Stimulated activated CD4-positive, alpha-beta T cell treated with anti-CD3 and anti-CD28 coated beads, Interleukin-4, amount 100 ng/mL, for 1 hour (primary cell): ENCODE data around the gene RWDD4.
"Not testable (repeated sequence)": the region's sequence is repeated elsewhere in the genome, so short reads cannot be mapped to it uniquely, and the experiment has no call there.

Experiments used
- DNase-seq: peaks from one replicate; pipeline ENCODE4 v3.0.0-alpha.2; 2020

Gene RWDD4

DNA sequence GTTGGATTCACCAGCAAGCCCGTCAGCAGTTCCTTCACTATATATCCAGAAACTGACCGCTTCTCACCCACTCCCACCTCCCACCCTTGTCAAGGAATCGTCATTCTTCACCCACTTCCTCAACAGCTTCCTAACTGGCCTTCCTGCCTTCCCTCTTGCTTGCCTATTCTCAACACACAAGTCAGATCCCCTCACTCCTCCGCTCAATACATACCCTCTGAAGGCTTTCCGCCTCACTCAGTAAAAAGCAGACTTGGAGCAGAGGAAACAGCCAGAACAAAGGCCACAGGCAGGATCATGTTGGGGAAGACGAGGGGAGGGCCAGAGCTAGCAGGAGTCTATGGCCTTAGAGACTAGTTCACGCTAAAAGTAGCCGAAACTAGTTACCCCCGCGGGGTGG, 23.7 kb downstream of the RWDD4 start:
- DNase-seq, result no peak

DNA sequence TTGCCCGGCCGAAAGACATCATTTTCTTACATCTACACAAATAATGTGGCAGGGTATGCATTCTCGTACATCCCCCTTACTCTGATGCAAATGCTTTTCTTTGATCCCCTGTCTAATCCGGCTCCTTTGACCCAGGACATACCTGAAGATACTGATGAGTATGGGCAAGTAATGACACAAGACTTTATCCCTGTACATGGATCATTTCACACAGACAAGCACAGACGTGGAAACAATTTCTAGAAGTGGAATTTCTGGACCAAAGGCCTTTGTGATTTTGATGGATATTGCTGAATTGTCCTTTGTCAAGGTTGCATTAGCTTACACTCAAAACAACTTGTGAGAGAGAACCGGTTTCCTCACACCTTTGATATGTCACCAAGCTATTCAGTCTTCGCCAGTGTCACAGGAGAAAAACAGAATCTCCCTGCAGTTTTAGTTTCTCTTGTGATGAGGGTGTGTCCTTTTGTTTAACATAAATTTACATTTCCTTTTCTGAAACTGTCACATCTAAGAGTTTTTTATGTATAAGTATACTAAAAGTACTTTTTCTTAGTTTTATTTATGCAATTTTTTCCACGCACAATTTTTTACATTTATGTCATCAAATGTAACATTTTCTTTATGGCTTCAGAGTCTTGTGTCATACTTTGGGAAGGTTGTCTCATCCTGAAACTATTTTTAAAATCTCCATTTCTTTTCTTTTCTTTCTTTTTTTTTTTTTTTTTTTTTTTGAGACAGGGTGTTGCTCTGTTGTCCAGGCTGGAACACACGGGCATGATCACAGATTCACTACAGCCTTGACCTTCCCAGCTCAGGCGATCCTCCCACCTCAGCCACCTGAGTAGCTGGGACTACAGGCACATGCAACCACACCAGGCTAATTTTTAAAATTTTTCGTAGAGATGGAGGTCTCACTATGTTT, 25.2 kb downstream of the RWDD4 start:
- no peak for DNase-seq

DNA sequence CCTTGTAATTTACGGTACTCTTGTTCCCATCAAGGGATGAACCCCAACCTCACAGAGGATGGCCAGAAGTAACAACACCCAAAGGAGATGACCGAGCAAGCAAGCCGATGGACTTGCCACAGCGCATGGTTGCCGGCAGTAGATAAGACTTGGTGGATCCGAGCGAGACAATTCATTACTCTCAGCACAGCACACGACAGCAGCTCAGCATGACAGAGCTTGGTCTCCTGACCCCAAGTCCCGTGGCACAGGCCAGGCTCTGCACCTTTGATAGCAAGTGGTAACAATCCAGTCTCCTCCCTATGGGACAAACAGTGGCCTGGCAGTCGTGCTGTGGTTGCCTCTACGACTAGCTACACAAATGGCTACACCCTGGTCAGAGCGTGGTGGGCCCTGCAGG, 26.3 kb downstream of the RWDD4 start:
- DNase-seq, result no peak

DNA sequence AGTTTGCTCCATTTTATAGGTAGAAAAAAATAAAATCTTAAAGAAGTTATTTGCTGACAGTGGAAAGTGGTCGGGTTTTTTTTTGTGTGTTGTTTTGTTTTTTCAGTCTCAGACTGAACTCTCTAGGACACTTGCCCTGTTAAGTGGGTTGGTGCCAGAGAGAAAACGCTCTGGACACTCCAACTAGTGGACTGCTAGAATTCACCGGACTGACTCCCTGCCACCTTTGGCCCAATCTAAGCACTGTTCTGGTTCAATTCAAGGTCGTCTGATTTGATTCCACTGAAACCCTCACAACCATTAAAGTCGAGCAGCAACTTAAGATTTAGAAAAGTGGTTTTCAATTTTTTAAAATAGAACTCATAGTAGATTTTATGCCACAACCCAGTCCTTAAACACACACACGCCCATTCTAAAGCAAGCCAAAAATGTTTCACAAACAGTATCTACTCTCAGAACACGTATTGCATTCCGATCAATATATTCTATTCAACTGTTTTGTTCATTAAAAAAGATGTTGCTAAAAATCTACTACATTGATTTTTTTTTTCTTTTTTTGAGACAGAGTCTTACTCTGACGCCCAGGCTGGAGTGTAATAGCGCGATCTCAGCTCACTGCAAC, 27.3 kb downstream of the RWDD4 start:
- DNase-seq, result no peak

DNA sequence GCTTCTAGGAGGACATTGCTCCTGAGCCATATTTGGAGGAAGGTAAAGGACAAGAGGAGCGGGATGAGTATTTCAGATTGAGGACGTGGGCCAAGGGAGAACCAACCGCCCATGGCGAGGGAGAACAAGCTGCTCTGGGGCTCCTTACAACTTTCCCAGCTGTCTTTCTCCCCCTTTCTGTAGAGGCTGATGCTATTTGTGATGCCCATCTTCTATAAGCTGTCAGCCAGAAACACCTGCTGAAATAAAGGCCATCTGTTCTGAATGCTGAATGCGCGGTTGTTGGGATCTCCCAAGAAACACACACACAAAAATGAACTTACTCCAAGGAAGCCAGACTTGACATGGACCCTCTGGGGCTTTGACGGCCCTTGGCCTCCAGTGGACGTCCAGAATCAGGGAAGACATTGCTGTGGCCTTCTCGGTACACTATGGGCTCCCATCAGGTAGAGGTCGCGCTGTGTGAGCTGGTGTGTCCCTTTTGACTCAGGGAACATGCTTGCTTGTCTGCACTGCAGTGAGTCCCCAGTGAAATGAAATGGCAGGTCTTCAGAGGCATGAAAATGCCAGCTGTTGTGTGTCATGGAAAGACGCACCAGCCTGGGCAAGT, 30.9 kb downstream of the RWDD4 start:
- DNase-seq, result no peak

DNA sequence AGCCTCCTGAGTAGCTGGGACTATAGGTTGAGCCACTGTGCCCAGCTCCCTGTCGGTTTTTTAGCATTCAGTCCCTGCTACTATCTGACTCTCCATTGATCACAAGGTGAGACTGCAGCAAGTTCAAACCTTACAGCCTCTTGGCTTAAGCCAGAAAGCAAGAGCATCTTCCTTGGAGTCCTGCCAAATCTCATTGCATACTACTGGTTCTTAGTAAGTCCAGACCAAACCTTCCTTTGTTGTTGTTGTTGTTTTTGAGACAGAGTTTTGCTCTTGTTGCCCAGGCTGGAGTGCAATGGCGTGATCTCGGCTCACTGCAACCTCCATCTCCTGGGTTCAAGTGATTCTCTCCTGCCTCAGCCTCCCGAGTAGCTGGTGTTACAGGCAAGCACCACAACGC, 31.7 kb downstream of the RWDD4 start:
- not testable (repeated sequence) for DNase-seq

DNA sequence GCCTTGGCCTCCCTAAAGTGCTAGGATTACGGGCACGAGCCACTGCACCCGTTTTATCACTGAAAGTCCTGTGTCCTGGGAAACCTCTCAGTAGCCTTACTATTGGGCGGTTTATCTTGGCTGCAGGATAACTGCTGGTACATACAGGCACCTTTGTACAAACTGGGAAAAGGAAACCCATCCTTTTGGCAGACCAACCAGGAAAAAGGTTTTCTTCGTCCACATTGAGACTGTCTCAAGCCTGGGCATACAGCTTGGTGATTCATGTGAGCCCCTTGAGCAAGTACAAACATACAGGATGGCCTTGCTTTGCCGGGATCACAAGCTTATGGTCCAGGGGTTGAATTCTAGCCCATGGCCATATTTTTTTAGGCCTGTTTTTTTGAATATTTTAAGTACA, 32.8 kb downstream of the RWDD4 start:
- no peak for DNase-seq

DNA sequence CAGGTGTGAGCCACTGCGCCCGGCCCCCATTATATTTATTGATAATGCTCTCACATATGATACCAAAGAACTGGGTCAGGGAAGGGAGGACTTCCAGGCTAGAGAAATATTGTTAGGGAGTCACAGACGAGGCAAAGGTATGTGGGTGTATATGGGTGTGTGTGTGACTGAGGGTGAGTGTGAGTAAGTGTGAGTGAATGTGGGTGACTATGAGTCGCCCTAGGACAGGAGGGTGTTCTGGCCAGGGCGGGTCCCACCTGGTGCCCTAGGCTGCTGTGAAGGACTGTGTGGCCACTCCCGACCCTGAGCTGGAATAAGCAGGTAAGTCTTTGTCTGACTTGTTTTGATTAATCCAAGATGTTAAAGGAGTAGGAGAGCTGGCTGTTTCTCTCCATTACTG, 34.4 kb downstream of the RWDD4 start:
- DNase-seq, result no peak

DNA sequence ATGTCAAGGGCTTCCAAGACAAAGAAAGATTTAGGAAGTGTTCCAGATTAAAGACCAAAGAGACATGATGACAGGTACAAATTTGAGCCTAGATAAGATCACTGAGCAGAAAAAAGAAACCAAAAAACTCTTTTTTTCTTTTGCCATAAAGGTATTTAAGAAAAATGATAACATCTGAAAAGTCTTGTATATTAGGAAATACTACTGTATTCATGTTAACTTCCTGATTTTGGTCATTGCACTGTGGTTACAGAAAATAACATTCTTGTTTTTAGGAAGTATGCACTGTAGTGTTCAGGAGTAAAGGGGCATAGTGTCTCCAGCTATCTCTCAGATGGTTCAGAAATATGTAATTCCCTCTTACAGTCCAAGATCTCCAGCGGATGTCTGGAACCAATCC, 37.1 kb downstream of the RWDD4 start:
- DNase-seq, result no peak

DNA sequence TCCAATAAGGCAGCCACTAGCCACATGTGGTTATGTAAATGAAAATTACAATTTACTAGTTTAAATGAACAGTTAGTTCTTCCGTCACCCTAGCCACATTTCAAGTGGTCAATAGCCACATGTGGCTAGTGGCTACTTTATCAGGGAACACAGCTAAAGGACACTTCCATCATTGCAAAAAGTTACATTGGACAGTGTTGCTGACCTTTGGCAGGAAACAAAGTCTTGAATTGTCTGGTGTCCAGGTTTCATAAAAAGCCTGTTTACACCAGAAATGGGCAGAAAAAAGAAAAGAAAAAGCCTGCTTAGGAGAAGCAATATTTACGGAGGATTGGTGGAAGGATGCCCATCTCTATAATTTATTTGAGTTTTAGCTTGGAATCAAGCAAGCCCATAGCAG, 38.6 kb downstream of the RWDD4 start:
- no peak for DNase-seq

DNA sequence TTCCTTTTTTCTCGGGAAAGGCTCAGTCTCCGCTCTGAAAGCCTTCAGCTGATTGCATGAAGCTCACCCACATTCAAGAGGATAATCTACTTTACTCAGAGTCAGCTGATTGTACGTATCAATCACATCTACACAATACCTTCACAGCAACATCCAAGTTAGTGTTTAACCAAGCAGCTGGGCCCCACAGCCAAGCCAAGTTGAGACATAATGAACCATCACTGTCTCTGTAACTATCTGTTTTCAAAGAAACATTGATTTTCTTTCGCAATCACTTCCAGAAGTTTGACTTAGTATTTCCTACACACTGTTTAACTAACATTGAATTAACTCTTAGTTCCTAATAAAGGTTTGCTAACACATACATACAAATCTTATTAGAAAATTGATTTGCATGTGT, 40.3 kb downstream of the RWDD4 start:
- DNase-seq, result no peak

DNA sequence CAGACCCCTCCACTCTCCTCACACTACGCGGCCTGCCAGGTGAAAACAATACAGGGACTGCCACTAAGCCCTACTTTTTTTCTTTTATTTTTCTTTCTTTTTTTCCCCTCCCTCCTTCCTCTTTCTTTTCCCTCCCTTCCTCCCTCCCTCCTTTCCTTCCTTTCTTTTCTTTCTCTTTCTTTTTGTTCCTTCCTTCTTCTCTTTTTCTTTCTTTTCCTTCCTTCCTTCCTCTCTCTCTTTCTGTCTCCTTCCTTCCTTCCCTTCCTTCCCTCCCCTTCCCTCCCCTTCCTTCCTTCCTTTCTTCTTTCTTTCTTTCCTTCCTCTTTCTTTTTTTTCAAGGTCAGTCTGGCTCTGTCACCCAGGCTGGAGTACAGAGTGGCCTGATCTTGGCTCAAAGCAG, 41.9 kb downstream of the RWDD4 start:
- no peak for DNase-seq

DNA sequence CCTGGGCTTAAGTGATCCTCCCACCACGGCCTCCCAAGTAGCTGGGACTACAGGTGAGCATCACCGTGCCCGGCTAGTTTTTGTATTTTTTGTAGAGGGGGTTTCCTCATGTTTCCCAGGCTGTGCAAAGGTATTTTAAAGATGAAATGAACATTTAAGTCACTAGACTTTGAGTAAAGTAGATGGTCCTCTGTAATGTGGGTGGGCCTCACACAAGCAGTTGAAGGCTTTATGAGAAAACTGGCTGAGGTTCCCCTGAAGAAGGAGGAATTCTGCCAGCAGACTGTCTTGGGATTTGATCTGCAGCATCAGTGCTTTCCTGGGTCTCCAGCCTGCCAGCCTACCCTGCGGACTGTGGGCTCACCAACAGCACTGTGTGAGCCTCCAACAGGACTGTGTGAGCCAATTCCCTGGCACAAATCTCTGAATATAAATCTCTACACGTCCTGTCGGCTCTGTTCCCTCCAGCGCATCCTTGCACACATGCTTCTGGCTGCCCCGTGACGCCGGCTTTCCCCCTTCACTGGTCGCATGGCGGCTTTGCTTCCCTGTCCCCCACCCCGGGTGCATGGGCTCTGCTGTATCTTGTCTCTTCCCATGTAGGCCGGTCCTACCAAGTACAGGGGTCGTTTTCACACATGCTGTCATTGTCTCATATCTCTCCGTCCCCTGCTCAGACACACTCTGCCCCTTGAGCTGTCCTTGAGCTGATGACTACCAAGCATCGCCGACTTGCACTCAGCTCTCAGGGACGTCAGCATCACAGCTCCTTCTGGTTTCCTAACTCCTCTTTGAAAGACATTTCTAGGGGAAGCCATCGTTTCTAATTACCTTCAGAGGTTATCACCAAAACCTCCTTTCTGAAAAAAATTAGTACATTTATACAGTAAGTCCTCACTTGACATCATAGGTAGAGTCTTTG, 46.4 kb downstream of the RWDD4 start:
- no peak for DNase-seq

DNA sequence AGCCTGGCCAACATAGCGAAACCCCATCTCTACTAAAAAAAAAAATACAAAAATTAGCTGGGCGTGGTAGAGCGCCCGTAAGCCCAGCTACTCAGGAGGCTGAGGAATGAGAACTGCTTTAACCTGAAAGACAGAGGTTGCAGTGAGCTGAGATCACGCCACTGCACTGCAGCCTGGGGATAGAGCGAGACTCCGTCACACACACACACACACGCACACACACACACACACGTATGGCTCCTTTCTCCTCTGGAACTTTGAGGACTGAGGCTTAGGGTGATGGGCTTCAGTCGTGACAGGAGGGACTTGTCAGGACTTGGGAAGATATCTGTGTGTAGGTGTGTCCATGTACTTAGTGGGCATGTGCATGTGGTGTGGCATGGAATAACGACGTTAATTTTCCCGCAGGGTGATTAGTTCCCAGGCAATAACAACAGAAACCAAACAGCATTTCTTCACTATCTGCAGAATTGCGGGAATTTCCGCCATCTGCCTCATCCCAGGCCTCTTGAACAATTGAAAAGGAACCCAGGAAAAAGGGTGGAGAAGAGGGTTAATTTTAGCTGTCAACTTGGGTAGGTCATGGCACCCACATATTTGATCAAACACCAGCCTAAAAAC, 47.7 kb downstream of the RWDD4 start:
- DNase-seq, result no peak

DNA sequence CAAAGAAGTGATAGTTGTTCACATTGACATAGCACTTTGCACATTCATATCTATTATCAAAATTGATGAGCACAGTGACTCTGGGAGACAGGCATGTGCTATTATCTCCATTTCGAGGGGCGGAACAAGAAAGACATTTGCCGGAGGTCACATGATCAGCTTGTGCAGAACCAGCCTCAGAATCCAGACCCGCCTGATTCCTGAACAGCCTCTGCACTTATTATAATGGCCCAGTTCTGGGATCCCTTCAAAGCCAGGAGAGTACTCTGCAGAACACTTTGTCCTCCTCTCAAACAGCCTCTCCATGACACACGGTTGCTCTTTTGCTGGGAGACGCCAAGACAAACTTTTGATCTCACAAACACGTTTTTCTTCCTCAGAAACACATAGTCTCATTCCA, 48.4 kb downstream of the RWDD4 start:
- no peak for DNase-seq

DNA sequence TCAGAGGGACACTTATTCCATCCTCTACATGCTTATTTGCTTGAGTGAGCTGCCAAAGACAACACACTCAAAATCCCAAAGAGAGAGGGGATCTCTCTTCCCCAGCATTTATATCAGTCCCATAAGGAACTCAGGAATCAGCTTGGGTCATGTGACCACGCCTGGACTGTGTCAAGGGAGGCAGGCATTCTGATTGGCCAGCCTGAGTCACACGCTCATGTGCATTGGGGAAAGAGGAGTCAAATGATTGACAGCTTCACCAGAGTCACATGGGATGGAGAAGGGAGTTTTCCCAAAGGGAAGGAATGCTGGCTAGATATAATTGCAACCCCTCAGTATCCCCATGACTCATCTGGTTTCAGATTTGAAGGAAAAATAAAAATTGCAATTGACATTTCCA, 49.0 kb downstream of the RWDD4 start:
- DNase-seq, result no peak

DNA sequence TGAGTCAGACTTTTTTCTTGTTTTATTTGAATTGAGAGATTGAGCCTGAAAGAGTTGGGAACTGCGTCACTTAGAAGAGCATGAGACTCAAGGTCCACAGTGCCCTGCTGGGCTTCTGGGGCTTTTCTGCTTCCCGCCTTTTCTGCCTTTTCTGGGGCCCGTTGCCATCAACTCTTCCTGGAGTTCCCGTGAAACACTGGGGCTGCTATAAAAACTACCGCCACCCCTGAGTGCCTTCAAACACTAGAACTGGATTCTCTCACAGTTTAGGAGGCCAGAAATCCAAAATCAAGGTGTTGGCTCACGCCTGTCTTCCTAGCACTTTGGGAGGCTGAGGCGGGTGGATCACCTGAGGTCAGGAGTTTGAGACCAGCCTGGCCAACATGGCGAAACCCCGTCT, 49.8 kb downstream of the RWDD4 start:
- no peak for DNase-seq

DNA sequence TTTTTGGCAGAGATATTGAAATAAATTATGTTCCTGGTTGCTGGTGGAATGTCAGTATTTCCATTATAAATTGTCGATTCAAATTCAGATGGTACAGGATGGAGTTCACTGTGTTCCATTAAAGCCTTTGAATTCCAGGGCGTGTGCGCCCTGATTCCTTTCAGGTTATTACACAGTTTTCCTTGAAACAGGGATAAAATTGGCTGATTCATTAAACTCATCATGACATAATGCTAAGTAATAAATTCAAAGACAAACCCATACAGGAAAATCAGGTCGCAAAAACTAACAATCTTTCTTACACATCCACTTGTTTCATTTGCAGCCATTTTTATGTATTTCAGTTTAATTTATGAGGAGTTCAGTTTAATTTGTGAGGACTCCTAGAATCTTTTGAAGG, 51.1 kb downstream of the RWDD4 start:
- DNase-seq, result no peak

DNA sequence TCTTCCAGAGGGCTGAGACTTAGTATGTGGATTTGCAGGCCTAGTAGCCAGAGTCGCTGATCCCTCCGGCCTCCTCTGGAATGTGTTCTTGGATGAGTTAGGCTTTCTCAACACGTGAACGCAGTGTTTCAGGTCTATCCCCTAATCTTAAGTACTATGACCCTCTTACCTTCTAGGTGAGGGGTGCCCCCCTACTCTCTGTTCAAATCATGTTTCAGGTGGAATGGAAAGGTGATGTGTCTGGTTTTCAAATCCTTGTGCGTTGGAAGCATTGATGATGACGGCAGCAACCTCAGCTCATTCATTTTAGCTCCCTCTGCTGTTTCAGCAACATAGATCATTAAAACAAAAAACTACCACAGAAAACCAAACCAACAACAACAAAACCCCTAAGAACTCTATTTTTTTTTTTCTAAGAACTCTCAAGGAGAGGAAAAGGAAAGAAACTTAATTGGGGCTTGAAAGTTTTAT, 56.4 kb downstream of the RWDD4 start:
- DNase-seq, result no peak

DNA sequence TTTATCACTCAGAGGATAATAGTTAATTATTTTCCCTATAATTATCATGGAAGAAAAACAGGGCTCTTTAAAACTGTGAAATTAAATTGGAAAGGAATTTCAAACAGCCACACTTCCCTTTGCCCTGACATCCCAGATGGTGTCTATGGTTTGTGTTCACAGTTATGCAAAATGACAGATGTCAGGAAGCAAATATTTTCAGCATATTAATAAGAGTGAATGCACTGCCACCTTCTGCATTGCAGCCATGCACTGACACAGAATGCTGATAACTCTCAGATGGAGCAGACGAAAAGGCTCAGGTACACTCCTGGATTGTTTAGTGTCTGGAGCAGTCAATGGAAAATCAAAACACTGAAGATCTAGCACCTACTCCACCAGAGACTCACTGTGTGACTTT, 57.6 kb downstream of the RWDD4 start:
- DNase-seq, result no peak

DNA sequence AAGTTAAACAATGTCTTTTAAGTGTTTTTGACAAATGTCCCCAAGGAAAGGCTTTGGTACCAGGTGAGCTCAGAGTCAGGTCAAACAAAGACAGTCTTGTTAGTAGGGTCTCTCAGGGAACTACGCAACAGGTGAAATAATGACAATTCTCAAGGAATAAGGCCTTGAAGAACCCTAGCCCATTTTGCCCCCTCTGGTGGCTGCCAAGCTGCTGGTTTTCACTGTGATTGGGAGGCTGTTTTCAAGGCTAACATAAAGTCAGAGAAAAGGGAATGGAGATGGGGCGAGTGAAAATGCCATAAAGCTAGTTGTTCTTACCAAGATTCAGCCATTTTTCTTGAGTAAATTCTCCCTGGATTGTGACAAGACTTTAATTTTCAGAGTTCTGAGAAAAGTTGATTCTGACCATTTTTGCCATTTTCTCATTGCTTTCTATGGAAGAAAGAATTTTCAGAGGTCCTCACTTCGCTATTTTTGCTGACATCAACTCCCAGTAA, 58.7 kb downstream of the RWDD4 start:
- DNase-seq, result peak; percentile 5

DNA sequence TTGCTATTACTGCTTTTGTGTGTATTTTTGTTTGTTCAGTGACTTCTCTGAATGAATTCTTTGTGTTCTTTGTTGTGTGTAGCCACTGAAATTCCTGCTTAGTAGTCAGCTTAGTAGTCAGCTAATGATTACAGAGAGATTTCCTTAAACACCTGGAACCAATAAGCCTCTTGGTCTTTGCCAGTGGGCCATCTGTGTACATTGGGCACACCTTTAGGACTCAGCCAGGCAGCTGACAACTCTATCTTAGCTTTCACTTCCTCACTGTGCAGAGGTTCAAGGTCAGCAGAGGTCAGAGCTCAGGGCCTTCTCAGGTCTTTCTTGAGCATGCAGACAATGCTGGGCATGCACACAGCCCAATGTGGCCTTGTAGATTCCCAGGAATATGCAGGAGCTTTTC, 59.3 kb downstream of the RWDD4 start:
- DNase-seq, result no peak
